Neural cell (in vitro differentiated cells): Measurements from ENCODE around the gene RBM15. TPM values are rescaled to one million over a fixed set of nuclear protein-coding genes. Genes with fewer than 3 reads are reported as not detected.

Experiments used
- H2AFZ ChIP-seq: fragments of 200-600, 300-800 bp; sonication (generic), shearing (Covaris generic); 2 replicates; pipeline ENCODE4 v1.6.0; 2014; ENCODE audit warnings: low read depth, mild to moderate bottlenecking, antibody characterized with exemption, low read length, moderate library complexity
- H3F3A ChIP-seq: fragments of 200-600 bp; shearing (Covaris generic); 2 replicates; pipeline ENCODE4 v1.6.1; 2016; ENCODE audit warnings: mild to moderate bottlenecking, moderate library complexity, mixed read lengths, antibody characterized with exemption, low read length; ENCODE audit not compliant: insufficient read depth, poor library complexity, severe bottlenecking
- H3K27ac ChIP-seq: fragments of 200-600, 300-800 bp; sonication (generic), shearing (Covaris generic); 2 replicates; pipeline ENCODE4 v1.5.1; 2014; ENCODE audit warnings: mild to moderate bottlenecking, low read length, moderate library complexity
- H3K27me3 ChIP-seq: fragments of 300-800, 200-600 bp; sonication (generic), shearing (Covaris generic); 2 replicates; pipeline ENCODE4 v1.6.0; 2014; ENCODE audit warnings: mild to moderate bottlenecking, low read depth, low read length, moderate library complexity; ENCODE audit not compliant: insufficient read depth
- H3K36me3 ChIP-seq: fragments of 300-800, 200-600 bp; sonication (generic), shearing (Covaris generic); 2 replicates; pipeline ENCODE4 v1.5.1; 2014; ENCODE audit warnings: mild to moderate bottlenecking, antibody characterized with exemption, low read length, moderate library complexity; ENCODE audit not compliant: insufficient read depth
- H3K4me2 ChIP-seq: fragments of 300-800, 200-600 bp; sonication (generic), shearing (Covaris generic); 2 replicates; pipeline ENCODE4 v1.6.0; 2014; ENCODE audit warnings: mild to moderate bottlenecking, low read length
- H3K4me3 ChIP-seq: fragments of 300-800, 200-600 bp; sonication (generic), shearing (Covaris generic); 2 replicates; pipeline ENCODE4 v1.5.1; 2014; ENCODE audit warnings: mild to moderate bottlenecking, low read length, moderate library complexity
- H3K79me2 ChIP-seq: fragments of 200-600 bp; shearing (Covaris generic); replicated peaks from 2 replicates; pipeline ENCODE4 v1.6.0; 2014; ENCODE audit warnings: mild to moderate bottlenecking, low read length, moderate library complexity; ENCODE audit not compliant: insufficient read depth
- H3K9ac ChIP-seq: fragments of 300-800, 200-600 bp; sonication (generic), shearing (Covaris generic); 2 replicates; pipeline ENCODE4 v1.6.1; 2016; ENCODE audit warnings: mild to moderate bottlenecking, low read length, mixed read lengths
- H3K9me2 ChIP-seq: fragments of 200-600 bp; shearing (Covaris generic); 2 replicates; pipeline ENCODE4 v1.6.1; 2016; ENCODE audit warnings: mild to moderate bottlenecking, low read length, mixed read lengths; ENCODE audit not compliant: insufficient read depth
- H3K9me3 ChIP-seq: fragments of 200-600, 300-800 bp; sonication (generic), shearing (Covaris generic); 2 replicates; pipeline ENCODE4 v1.6.1; 2016; ENCODE audit warnings: mild to moderate bottlenecking, mixed run types, low read length, moderate library complexity, mixed read lengths
- H4K20me1 ChIP-seq: fragments of 200-600 bp; shearing (Covaris generic); 2 replicates; pipeline ENCODE4 v1.6.1; 2016; ENCODE audit warnings: mild to moderate bottlenecking, mixed run types; ENCODE audit not compliant: insufficient read depth
- EP300 ChIP-seq: fragments of 450-650 bp; conservative IDR thresholded peaks from 2 replicates; pipeline ENCODE4 v1.6.1; 2014; ENCODE audit warnings: antibody characterized with exemption, mild to moderate bottlenecking, moderate library complexity; ENCODE audit not compliant: poor library complexity, severe bottlenecking
- EZH2 ChIP-seq: fragments of 200-600, 300-800 bp; shearing (Covaris generic), sonication (generic); IDR thresholded peaks from 2 replicates; pipeline ENCODE4 v1.6.1; 2014; ENCODE audit warnings: antibody characterized with exemption, low read length, borderline replicate concordance, mild to moderate bottlenecking; ENCODE audit not compliant: insufficient read depth, poor library complexity, severe bottlenecking
- MXI1 ChIP-seq: fragments of 450-650 bp; conservative IDR thresholded peaks from 2 replicates; pipeline ENCODE4 v1.6.1; 2014; ENCODE audit warnings: antibody characterized with exemption, mild to moderate bottlenecking; ENCODE audit not compliant: poor library complexity, severe bottlenecking
- POLR2AphosphoS5 ChIP-seq: IDR thresholded peaks from 2 replicates; pipeline ENCODE4 v1.6.1; 2012
- RAD21 ChIP-seq: fragments of 450-650 bp; conservative IDR thresholded peaks from 2 replicates; pipeline ENCODE4 v1.6.1; 2014; ENCODE audit warnings: antibody characterized with exemption, mild to moderate bottlenecking, moderate library complexity
- SMC3 ChIP-seq: fragments of 450-650 bp; conservative IDR thresholded peaks from 2 replicates; pipeline ENCODE4 v1.6.1; 2014; ENCODE audit warnings: antibody characterized with exemption, mild to moderate bottlenecking, moderate library complexity; ENCODE audit not compliant: poor library complexity
- TAF1 ChIP-seq: IDR thresholded peaks from 2 replicates; pipeline ENCODE4 v1.6.1; 2012; ENCODE audit warnings: low read depth
- polyA plus RNA-seq: library from polyadenylated mRNA; depleted of rRNA; stranded (reverse); fragments of >200 nt; gene quantifications from 2 replicates; pipeline ENCODE4 v1.2.3, GENCODE V29; 2014
- TF ChIP-seq, protein P1 (sequence below): IDR thresholded peaks from 2 replicates; pipeline ENCODE4 v1.6.1; 2012; ENCODE audit warnings: borderline replicate concordance
- TF ChIP-seq, protein P2 (sequence below): fragments of 450-650 bp; IDR thresholded peaks from 2 replicates; pipeline ENCODE4 v1.5.1; 2014; ENCODE audit warnings: antibody characterized with exemption, mild to moderate bottlenecking, moderate library complexity; ENCODE audit not compliant: poor library complexity, severe bottlenecking

The RBM15 gene
- polyA plus RNA-seq, 1 donor from 2014 or later = 8.1 TPM

GRCh38 chr1:110302836-110303235 lies 36.3 kb upstream of the RBM15 start:
- no peaks in the 10 kb centered on the region for H3K79me2 ChIP-seq
- no peak overlapping the region for H3K4me2 ChIP-seq
- no peaks in the 10 kb centered on the region for H3K36me3 ChIP-seq
- no peak overlapping the region for H3K9ac ChIP-seq
- no peaks in the 10 kb centered on the region for H4K20me1 ChIP-seq
- H3K4me3 ChIP-seq = no peak overlapping the region
- H3K9me2 ChIP-seq = no peaks in the 10 kb centered on the region
- H2AFZ ChIP-seq = no peak overlapping the region
- TF ChIP-seq EP300 (no peak), POLR2AphosphoS5 (no peak), SMC3 (no peak), MXI1 (no peak), EZH2 (no peak), TAF1 (no peak), RAD21 (no peak)
- TF ChIP-seq, protein P1, sequence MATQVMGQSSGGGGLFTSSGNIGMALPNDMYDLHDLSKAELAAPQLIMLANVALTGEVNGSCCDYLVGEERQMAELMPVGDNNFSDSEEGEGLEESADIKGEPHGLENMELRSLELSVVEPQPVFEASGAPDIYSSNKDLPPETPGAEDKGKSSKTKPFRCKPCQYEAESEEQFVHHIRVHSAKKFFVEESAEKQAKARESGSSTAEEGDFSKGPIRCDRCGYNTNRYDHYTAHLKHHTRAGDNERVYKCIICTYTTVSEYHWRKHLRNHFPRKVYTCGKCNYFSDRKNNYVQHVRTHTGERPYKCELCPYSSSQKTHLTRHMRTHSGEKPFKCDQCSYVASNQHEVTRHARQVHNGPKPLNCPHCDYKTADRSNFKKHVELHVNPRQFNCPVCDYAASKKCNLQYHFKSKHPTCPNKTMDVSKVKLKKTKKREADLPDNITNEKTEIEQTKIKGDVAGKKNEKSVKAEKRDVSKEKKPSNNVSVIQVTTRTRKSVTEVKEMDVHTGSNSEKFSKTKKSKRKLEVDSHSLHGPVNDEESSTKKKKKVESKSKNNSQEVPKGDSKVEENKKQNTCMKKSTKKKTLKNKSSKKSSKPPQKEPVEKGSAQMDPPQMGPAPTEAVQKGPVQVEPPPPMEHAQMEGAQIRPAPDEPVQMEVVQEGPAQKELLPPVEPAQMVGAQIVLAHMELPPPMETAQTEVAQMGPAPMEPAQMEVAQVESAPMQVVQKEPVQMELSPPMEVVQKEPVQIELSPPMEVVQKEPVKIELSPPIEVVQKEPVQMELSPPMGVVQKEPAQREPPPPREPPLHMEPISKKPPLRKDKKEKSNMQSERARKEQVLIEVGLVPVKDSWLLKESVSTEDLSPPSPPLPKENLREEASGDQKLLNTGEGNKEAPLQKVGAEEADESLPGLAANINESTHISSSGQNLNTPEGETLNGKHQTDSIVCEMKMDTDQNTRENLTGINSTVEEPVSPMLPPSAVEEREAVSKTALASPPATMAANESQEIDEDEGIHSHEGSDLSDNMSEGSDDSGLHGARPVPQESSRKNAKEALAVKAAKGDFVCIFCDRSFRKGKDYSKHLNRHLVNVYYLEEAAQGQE = no peak
- TF ChIP-seq, protein P2, sequence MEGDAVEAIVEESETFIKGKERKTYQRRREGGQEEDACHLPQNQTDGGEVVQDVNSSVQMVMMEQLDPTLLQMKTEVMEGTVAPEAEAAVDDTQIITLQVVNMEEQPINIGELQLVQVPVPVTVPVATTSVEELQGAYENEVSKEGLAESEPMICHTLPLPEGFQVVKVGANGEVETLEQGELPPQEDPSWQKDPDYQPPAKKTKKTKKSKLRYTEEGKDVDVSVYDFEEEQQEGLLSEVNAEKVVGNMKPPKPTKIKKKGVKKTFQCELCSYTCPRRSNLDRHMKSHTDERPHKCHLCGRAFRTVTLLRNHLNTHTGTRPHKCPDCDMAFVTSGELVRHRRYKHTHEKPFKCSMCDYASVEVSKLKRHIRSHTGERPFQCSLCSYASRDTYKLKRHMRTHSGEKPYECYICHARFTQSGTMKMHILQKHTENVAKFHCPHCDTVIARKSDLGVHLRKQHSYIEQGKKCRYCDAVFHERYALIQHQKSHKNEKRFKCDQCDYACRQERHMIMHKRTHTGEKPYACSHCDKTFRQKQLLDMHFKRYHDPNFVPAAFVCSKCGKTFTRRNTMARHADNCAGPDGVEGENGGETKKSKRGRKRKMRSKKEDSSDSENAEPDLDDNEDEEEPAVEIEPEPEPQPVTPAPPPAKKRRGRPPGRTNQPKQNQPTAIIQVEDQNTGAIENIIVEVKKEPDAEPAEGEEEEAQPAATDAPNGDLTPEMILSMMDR = no peak
- no peaks in the 10 kb centered on the region for H3K9me3 ChIP-seq
- H3K27me3 ChIP-seq = no peaks in the 10 kb centered on the region
- H3F3A ChIP-seq = no peaks in the 10 kb centered on the region
- H3K27ac ChIP-seq = no peak overlapping the region

DNA sequence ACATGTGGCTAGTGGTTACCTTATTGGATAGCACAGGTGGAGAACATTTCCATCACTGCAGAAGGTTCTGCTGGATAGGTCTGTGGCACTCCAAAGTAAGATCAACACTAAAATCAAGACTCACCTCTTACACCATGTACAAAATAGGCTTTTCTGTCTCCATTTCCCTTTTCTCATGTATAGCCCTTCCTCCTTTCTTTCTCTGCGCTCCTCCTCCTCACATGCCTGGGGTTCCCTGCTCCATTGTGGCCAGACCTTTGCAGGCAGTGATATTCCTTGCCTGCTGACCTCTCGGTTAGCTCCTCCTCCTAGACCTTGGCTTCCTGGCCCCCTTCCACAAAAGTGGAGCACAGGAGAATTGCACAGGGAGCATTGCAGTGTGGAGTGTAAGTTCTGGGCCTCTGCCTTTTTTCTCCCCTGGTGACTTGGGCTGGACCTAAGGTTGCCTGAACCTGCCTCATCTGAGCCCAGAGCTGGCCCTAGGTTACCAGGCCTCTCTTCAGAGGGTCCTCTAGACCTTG lies 33.2 kb upstream of the RBM15 start:
- no peaks in the 10 kb centered on the region for H3F3A ChIP-seq
- no peak overlapping the region for H3K27ac ChIP-seq
- TF ChIP-seq, protein P1 = no peak
- TF ChIP-seq EP300 = no peak
- TF ChIP-seq, protein P2 = no peak
- TF ChIP-seq MXI1 = no peak
- no peak for TF ChIP-seq SMC3
- TF ChIP-seq POLR2AphosphoS5 = no peak
- no peak for TF ChIP-seq RAD21
- no peak for TF ChIP-seq EZH2
- no peak for TF ChIP-seq TAF1
- no peaks in the 10 kb centered on the region for H4K20me1 ChIP-seq
- no peaks in the 10 kb centered on the region for H3K9me2 ChIP-seq
- no peaks in the 10 kb centered on the region for H3K27me3 ChIP-seq
- H3K9ac ChIP-seq = no peak overlapping the region
- no peak overlapping the region for H3K4me3 ChIP-seq
- H3K4me2 ChIP-seq = no peak overlapping the region
- no peaks in the 10 kb centered on the region for H3K79me2 ChIP-seq
- no peaks in the 10 kb centered on the region for H3K9me3 ChIP-seq
- H2AFZ ChIP-seq = no peak overlapping the region
- no peaks in the 10 kb centered on the region for H3K36me3 ChIP-seq
